HEK293 (cell line): ENCODE measurements around the gene ALOXE3.

Source experiments
- CTCF ChIP-seq: fragments of 450-650 bp; formaldehyde crosslinking; IDR thresholded peaks from 2 replicates; pipeline ENCODE4 v1.5.1; 2016; ENCODE audit warnings: missing biosample characterization, missing genetic modification characterization
- GLIS2 ChIP-seq: fragments of 450-650 bp; formaldehyde crosslinking; IDR thresholded peaks from 2 replicates; pipeline ENCODE4 v1.5.1; 2016; ENCODE audit warnings: missing biosample characterization, missing genetic modification characterization
- IKZF3 ChIP-seq: fragments of 450-650 bp; IDR thresholded peaks from 2 replicates; pipeline ENCODE4 v1.5.0; 2018; ENCODE audit warnings: missing biosample characterization, mild to moderate bottlenecking, missing genetic modification characterization, moderate library complexity
- OSR2 ChIP-seq: fragments of 450-650 bp; formaldehyde crosslinking; IDR thresholded peaks from 2 replicates; pipeline ENCODE4 v1.5.1; 2016; ENCODE audit warnings: missing biosample characterization, missing genetic modification characterization
- PRDM6 ChIP-seq: fragments of 450-650 bp; formaldehyde crosslinking; IDR thresholded peaks from 2 replicates; pipeline ENCODE4 v1.5.1; 2017; ENCODE audit warnings: missing biosample characterization, missing genetic modification characterization
- SP7 ChIP-seq: fragments of 450-650 bp; formaldehyde crosslinking; IDR thresholded peaks from 2 replicates; pipeline ENCODE4 v1.5.1; 2016; ENCODE audit warnings: missing biosample characterization, missing genetic modification characterization
- TRIM28 ChIP-seq: IDR thresholded peaks from 2 replicates; pipeline ENCODE4 v1.6.1; 2011; ENCODE audit warnings: low read length, control low read depth, borderline replicate concordance
- ZBTB44 ChIP-seq: fragments of 450-650 bp; IDR thresholded peaks from 2 replicates; pipeline ENCODE4 v1.5.1; 2018; ENCODE audit warnings: missing biosample characterization, mild to moderate bottlenecking, missing genetic modification characterization
- ZBTB6 ChIP-seq: fragments of 450-650 bp; formaldehyde crosslinking; IDR thresholded peaks from 2 replicates; pipeline ENCODE4 v1.5.1; 2017; ENCODE audit warnings: missing biosample characterization, missing genetic modification characterization
- ZBTB7A ChIP-seq: fragments of 450-650 bp; formaldehyde crosslinking; IDR thresholded peaks from 2 replicates; pipeline ENCODE4 v1.5.1; 2016; ENCODE audit warnings: low read depth, missing biosample characterization, missing genetic modification characterization
- ZFP37 ChIP-seq: fragments of 450-650 bp; formaldehyde crosslinking; IDR thresholded peaks from 2 replicates; pipeline ENCODE4 v1.5.1; 2016; ENCODE audit warnings: missing biosample characterization, missing genetic modification characterization
- ZNF138 ChIP-seq: fragments of 450-650 bp; formaldehyde crosslinking; IDR thresholded peaks from 2 replicates; pipeline ENCODE4 v1.5.1; 2016; ENCODE audit warnings: missing biosample characterization, missing genetic modification characterization, borderline replicate concordance
- ZNF148 ChIP-seq: fragments of 450-650 bp; formaldehyde crosslinking; IDR thresholded peaks from 2 replicates; pipeline ENCODE4 v1.5.0; 2017; ENCODE audit warnings: missing biosample characterization, missing genetic modification characterization, borderline replicate concordance
- ZNF16 ChIP-seq: fragments of 450-650 bp; formaldehyde crosslinking; IDR thresholded peaks from 2 replicates; pipeline ENCODE4 v1.5.1; 2016; ENCODE audit warnings: low read depth, missing biosample characterization, missing genetic modification characterization
- ZNF280D ChIP-seq: fragments of 450-650 bp; formaldehyde crosslinking; IDR thresholded peaks from 2 replicates; pipeline ENCODE4 v1.5.1; 2016; ENCODE audit warnings: missing biosample characterization, missing genetic modification characterization
- ZNF311 ChIP-seq: fragments of 450-650 bp; formaldehyde crosslinking; IDR thresholded peaks from 2 replicates; pipeline ENCODE4 v1.5.1; 2017; ENCODE audit warnings: missing biosample characterization, missing genetic modification characterization, borderline replicate concordance
- ZNF335 ChIP-seq: fragments of 450-650 bp; formaldehyde crosslinking; conservative IDR thresholded peaks from 2 replicates; pipeline ENCODE4 v1.5.1; 2016; ENCODE audit warnings: missing biosample characterization, missing genetic modification characterization
- ZNF366 ChIP-seq: fragments of 450-650 bp; formaldehyde crosslinking; conservative IDR thresholded peaks from 2 replicates; pipeline ENCODE4 v1.5.1; 2016; ENCODE audit warnings: missing biosample characterization, missing genetic modification characterization
- ZNF394 ChIP-seq: fragments of 450-650 bp; formaldehyde crosslinking; IDR thresholded peaks from 2 replicates; pipeline ENCODE4 v1.5.1; 2016; ENCODE audit warnings: missing biosample characterization, missing genetic modification characterization, mild to moderate bottlenecking, moderate library complexity, borderline replicate concordance
- ZNF449 ChIP-seq: fragments of 450-650 bp; formaldehyde crosslinking; IDR thresholded peaks from 2 replicates; pipeline ENCODE4 v1.5.1; 2017; ENCODE audit warnings: missing biosample characterization, mild to moderate bottlenecking, missing genetic modification characterization, moderate library complexity
- ZNF514 ChIP-seq: fragments of 450-650 bp; formaldehyde crosslinking; IDR thresholded peaks from 2 replicates; pipeline ENCODE4 v1.5.1; 2016; ENCODE audit warnings: missing biosample characterization, missing genetic modification characterization
- ZNF530 ChIP-seq: fragments of 450-650 bp; formaldehyde crosslinking; IDR thresholded peaks from 2 replicates; pipeline ENCODE4 v1.5.1; 2016; ENCODE audit warnings: low read depth, missing biosample characterization, missing genetic modification characterization
- ZNF623 ChIP-seq: fragments of 450-650 bp; formaldehyde crosslinking; IDR thresholded peaks from 2 replicates; pipeline ENCODE4 v1.5.1; 2016; ENCODE audit warnings: missing biosample characterization, missing genetic modification characterization
- ZNF660 ChIP-seq: fragments of 450-650 bp; IDR thresholded peaks from 2 replicates; pipeline ENCODE4 v1.5.1; 2018; ENCODE audit warnings: missing biosample characterization, mild to moderate bottlenecking, missing genetic modification characterization
- ZNF747 ChIP-seq: fragments of 450-650 bp; formaldehyde crosslinking; IDR thresholded peaks from 2 replicates; pipeline ENCODE4 v1.5.1; 2016; ENCODE audit warnings: missing biosample characterization, missing genetic modification characterization
- ZNF768 ChIP-seq: fragments of 450-650 bp; formaldehyde crosslinking; IDR thresholded peaks from 2 replicates; pipeline ENCODE4 v1.5.1; 2018; ENCODE audit warnings: missing biosample characterization, mild to moderate bottlenecking, missing genetic modification characterization

ALOXE3 gene

GRCh38 chr17:8156246-8156992 is 38.1 kb upstream of the ALOXE3 start (continued):
- TF ChIP-seq OSR2 (tag by site-specific recombination), result peak; percentile 85
- peak; percentile 34 for TF ChIP-seq CTCF (tag by site-specific recombination)
- TF ChIP-seq SP7 (tag by site-specific recombination), result peak; percentile 69
- no peak for TF ChIP-seq ZNF335 (tag by site-specific recombination)
- peak; percentile 94 for TF ChIP-seq GLIS2 (tag by site-specific recombination)
- TF ChIP-seq ZNF514, result no peak
- no peak for TF ChIP-seq ZNF366 (tag by site-specific recombination)
- TF ChIP-seq ZNF280D (tag by site-specific recombination), result no peak
- TF ChIP-seq ZNF747 (tag by site-specific recombination), result no peak
- no peak for TF ChIP-seq ZBTB6 (tag by site-specific recombination)
- no peak for TF ChIP-seq ZNF768 (tag by site-specific recombination)
- TF ChIP-seq ZNF394 (tag by site-specific recombination), result peak; percentile 62; the same call in 1 of the 2 replicates
- TF ChIP-seq ZNF623, result no peak
- TF ChIP-seq ZNF449 (tag by site-specific recombination), result no peak
- TF ChIP-seq ZBTB44 (tag by site-specific recombination), result no peak
- no peak for TF ChIP-seq ZBTB7A (tag by site-specific recombination)
- TF ChIP-seq TRIM28, result no peak
- no peak for TF ChIP-seq ZNF311 (tag by site-specific recombination)
- no peak for TF ChIP-seq ZFP37 (tag by site-specific recombination)
- no peak for TF ChIP-seq ZNF138
- TF ChIP-seq ZNF148 (tag by site-specific recombination), result no peak
- TF ChIP-seq ZNF660 (tag by site-specific recombination), result peak; percentile 73; the same call in 1 of the 2 replicates
- no peak for TF ChIP-seq IKZF3 (tag by site-specific recombination)
- no peak for TF ChIP-seq ZNF16 (tag by site-specific recombination)
- TF ChIP-seq PRDM6 (tag by site-specific recombination), result no peak
- no peak for TF ChIP-seq ZNF530 (tag by site-specific recombination)
